Right lobe of liver (tissue), 4 donors: ENCODE data around the gene CCR5.

ENCODE experiments used
- POLR2A ChIP-seq: fragments of 450-650 bp; IDR thresholded peaks from one replicate; pipeline ENCODE4 v1.6.1; 2017; ENCODE audit warnings: antibody characterized with exemption, mild to moderate bottlenecking
- TF ChIP-seq, protein P1 (sequence below), 4 donors: fragments of 200-600 bp in 3 of 4; fragments of 450-650 bp in 1 of 4; IDR thresholded peaks; one replicate each; pipeline versions ENCODE4 v1.5.1 to v1.8.0; 2016 to 2022; ENCODE audit warnings: antibody characterized with exemption in 4 of 4, mild to moderate bottlenecking in 2 of 4
- donor health status: DM: no; HTN: no; CAD: no.
- donor health status: DM: no; HTN: no; CAD: no.
- donor health status: DM: no; HTN: yes; CAD: no.

DNA sequence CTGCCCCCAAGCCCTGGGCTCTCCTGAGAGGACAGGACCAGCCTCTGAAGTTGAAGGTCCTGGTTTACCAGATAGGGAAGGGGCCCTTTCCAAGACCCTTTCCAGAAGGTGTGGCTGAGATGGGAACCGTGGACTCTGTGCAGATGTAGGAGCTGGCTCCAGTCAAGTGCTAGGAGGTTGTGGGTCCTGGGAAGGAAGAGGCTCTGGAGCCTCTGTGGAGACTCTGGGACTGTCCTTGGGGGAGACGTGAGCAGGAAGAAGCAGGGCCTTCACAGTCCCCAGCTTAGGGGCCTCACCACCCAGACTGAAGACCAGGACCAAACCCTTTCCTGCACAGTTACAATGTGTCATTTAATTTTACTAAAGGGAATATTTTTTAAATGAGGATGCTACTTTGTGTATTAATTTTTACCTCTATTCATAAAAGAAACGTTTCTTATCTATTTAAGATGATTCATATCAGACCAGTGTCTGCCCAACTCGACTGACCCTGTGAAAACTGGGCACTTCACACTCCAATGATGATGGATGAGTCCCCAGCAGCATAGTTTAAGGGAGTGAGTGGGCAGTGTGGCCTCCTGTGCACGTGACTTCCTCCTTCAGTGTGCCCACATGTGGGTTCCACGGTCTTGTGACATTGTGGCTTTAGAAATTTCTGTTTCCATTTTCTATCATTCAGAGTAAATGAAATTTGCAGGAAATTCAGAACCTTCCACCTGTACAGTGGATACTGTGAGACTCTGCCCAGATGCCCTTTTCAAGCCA is 25.2 kb downstream of the CCR5 start:
- TF ChIP-seq POLR2A, result no peak
- TF ChIP-seq, protein P1, sequence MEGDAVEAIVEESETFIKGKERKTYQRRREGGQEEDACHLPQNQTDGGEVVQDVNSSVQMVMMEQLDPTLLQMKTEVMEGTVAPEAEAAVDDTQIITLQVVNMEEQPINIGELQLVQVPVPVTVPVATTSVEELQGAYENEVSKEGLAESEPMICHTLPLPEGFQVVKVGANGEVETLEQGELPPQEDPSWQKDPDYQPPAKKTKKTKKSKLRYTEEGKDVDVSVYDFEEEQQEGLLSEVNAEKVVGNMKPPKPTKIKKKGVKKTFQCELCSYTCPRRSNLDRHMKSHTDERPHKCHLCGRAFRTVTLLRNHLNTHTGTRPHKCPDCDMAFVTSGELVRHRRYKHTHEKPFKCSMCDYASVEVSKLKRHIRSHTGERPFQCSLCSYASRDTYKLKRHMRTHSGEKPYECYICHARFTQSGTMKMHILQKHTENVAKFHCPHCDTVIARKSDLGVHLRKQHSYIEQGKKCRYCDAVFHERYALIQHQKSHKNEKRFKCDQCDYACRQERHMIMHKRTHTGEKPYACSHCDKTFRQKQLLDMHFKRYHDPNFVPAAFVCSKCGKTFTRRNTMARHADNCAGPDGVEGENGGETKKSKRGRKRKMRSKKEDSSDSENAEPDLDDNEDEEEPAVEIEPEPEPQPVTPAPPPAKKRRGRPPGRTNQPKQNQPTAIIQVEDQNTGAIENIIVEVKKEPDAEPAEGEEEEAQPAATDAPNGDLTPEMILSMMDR (IDR thresholded peaks at IDR 0.05), result no peak
